ENCODE results near the gene ZNRD2.

Gene ZNRD2

GRCh38 chr11:65588199-65589054 lies 18.1 kb downstream of the ZNRD2 start:
- peak; percentile 68 for DNase-seq (ENCODE audit: low read depth)

GRCh38 chr11:65589444-65590239 lies 19.4 kb downstream of the ZNRD2 start:
- peak; percentile 53 for DNase-seq (ENCODE audit: low read depth)

GRCh38 chr11:65590240-65590738 lies 20.0 kb downstream of the ZNRD2 start:
- no peak for DNase-seq (ENCODE audit: low read depth)

GRCh38 chr11:65591939-65592857 lies 21.9 kb downstream of the ZNRD2 start:
- DNase-seq (ENCODE audit: low read depth): no peak

DNA sequence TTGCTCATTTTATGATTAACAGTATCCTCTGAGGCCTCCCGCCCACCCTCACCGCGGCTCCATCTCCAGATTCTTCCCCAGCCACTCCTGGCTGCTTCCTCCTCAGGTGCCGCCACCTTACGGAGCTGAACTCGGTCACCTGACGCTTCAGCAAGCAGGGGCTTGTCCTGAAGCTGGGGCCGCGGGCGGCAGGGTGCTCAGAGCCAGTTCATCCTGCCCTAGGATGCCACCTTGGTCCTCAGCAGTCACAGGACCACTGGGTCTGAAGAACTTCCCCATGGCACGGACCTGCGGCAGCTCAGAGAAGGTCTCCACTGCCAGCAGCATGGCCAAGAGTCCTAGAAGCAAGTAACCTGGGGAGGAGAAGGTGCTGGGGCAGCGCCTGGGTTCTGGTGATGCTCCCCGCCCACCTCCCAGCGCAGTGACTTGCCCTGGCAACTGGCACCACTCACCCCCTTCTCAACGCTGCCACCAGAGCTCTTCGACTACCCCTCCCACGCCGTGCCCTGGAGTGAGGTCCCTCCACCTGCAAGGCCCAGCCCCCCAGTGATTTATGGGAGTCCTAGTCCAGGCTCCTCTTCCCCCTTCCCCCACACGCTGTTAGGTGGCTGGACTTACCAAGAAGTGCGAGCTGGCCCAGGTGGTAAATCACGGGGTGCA lies 22.7 kb downstream of the ZNRD2 start:
- DNase-seq (ENCODE audit: low read depth): no peak

DNA sequence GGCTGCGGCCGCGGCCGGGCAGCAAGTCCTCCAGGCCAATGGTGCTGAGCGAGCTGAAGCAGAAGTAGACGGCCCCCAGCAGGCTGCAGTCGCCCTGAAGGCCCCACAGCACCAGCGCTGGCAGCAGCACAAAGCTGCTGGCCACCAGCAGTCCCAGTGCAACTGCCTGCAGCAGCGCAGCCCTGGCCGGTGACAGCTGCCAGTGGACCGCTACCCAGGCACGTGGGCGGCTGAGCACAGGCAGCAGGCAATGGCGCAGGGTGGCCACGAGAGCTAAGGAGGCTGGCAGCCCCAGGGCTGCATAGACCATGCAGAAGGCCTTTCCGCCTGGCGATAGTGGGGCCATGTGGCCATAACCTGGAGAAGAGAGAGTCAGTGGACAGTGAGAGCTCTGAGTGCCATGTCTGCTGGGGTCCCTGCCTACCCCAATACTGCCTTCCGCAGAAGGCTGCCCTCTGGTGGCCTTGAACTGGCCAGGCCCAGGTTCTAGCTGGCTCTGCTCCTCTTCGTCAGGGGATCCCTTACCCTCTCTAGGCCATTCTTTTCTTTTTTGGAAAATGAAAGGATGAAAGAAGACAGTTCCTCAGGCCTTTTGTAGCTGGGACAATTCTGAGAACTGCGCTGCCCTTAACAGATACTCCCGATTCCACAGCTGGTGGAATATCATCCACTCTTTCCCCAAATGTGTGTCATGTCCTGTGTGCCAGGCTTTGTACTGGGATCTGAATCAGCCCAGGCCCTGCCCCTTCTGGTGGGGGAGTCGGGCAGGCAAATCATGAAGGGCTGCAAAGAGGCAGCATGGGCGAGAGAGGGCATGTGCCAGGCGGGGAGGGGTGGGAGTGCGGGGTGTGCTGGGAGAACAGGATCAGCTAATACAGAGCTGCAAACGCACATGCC lies 23.5 kb downstream of the ZNRD2 start:
- DNase-seq (ENCODE audit: low read depth): no peak

DNA sequence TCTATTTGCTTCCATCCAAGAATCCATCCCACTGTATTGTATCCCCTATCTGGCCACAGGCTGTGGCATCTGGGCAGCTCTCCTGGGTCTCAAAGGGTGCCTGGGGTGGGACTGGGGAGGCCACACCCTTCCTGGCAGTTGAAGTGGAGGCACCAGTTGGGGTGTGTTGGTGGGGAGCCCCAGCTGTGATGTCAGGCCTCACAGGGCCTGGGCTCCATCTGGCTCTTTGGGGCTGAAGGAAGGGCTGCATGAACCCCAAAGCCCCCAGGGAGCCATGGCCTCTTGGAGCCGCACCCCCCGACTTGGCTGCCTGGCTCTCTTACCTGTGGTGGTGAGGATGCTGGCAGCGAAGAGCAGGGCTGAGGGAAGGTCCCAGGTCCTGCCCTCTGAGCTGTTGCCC lies 24.9 kb downstream of the ZNRD2 start:
- no peak for DNase-seq (ENCODE audit: low read depth)

DNA sequence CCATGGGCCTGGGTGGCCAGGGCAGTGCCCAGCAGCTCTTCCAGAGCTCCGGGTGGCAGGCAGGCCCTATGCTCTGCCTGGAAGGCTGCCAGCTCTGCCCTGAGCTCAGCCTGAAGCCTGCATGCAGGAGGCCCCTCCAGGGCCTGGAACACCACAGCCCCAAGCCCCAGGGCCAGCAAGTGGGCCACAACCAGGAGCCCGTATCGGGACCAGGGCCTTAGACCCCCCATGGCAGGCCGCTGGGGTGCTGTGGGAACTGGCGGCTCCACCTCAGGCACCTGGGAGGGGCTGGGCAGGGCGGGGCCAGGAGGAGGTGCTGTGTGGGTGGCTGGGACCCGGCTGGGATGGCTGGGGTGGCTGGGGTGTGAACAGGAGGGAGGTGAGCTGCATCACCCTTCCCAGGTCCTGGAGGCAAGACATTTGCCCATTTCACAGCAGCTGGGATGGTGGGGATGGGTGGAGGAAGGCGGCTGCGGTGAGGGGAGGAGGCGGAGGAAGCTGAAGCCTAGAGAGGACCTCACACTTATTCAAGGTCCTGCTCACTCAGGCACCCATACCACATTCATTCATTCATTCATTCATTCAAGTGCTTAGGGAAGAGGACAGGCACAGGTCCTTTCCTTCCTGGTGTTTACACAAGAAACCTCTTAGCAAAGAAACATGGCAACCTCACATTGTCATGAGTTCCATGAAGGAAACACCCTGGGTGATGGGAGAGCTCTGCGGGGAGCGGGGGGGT lies 25.4 kb downstream of the ZNRD2 start, which contains the start of gene KCNK7:
KCNK7 (minus strand) TSS at position 258 of the 739 bp plus-strand sequence; CDS start at position 230, 28 bp downstream.
- no peak for DNase-seq (ENCODE audit: low read depth)

DNA sequence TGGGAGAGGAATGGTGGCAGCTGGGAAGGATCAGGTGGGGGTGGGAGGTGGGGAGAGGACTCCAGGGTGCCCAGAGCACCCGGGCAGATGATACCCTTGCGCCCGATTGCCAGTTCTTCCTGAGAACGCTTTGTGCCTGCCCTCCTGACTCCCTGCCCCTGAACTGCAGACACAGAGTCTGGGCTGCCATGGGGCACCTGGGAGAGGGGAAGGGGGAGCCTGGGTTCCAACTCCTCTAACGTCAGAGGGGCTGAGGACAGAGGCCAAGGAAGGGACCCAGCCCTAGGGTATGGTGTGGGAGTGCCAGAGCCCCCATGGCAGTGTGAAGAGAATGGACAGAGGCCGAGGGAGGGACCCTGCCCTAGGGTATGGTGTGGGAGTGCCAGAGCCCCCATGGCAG lies 26.2 kb downstream of the ZNRD2 start:
- DNase-seq (ENCODE audit: low read depth): no peak

GRCh38 chr11:65598258-65598699 lies 28.0 kb downstream of the ZNRD2 start:
- DNase-seq (ENCODE audit: low read depth): no peak

DNA sequence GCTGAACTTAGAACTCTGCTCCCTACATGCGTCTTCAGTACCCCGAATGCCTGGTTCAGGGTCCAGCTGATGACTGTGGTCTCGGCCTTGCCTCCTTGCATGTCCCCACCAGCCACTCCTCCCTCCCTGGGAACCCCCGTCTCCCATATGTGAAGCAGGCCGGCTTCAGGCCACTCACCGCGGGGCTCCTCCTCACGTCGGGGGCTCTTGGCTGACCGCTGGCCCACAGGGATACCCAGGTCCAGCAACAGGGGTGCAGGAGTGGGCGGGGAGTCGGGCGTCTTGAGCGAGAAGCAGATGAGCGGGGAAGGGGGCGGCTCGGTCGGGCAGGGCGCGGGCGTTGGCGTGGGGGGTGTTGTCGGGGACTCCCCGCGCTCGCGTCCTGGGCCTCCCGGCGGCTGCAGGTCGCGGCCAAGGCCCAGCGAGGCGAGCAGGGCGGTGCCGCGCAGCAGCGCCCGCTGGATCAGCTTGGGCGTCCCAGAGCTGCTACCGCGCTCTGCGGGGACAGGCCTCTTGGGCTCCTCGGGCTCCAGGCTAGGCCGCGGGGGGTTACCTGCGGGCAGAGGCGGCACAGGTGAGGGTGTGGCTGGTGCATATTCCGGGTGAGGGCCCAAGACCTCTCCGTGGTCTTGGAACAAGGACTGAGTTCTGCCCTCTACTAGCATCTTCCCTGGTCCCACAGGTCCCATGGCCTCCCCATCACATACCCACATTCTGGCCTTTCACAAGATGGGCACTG lies 29.1 kb downstream of the ZNRD2 start:
- no peak for DNase-seq (ENCODE audit: low read depth)

DNA sequence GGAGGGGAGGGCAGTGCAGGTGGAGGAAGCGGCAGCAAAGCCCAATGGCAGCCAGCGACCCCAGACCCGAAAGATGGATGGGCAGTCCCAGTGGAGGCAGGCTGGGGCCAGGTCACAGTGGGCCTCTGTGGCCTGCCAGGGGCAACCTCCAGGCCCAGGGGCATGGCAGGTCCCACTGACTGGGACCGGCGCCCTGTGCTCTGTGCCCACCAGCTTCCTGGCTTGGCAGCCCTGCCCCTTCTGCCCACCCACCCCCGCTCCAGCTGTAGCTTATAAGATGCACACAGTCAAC lies 29.6 kb downstream of the ZNRD2 start:
- DNase-seq (ENCODE audit: low read depth): no peak

GRCh38 chr11:65604258-65604657 lies 34.0 kb downstream of the ZNRD2 start:
- no peak for DNase-seq (ENCODE audit: low read depth)

GRCh38 chr11:65606876-65607613 lies 36.8 kb downstream of the ZNRD2 start:
- no peak for DNase-seq (ENCODE audit: low read depth)

GRCh38 chr11:65607614-65608426 lies 37.5 kb downstream of the ZNRD2 start:
- DNase-seq (ENCODE audit: low read depth): no peak

GRCh38 chr11:65609229-65609628 lies 39.0 kb downstream of the ZNRD2 start:
- DNase-seq (ENCODE audit: low read depth): no peak

DNA sequence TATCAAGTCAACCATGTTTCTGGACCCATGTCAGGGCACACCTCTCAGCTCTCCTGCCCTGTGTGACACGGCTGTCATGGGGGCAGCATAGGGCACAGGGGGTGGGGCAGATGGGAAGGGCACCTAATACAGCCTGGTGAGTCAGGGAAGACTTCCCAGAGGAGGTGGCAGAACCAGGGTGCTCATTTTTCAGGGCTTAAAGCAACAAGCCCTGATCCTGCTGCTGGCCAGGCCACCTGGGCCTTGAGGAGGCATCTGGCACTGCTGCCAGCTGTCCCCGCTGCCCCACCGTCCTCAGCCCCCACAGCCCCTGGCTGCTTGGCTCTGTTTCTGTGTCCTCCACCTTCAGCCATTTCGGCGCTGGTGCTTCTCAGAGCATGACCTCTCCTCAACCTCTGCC lies 39.4 kb downstream of the ZNRD2 start:
- no peak for DNase-seq (ENCODE audit: low read depth)
